ENCODE data around the gene CAV2. TPM values are rescaled to one million over a fixed set of nuclear protein-coding genes. Genes with fewer than 3 reads are reported as not detected.

The CAV2 gene
- total RNA-seq, 1 experiment from 2014 or later = 199 TPM

DNA sequence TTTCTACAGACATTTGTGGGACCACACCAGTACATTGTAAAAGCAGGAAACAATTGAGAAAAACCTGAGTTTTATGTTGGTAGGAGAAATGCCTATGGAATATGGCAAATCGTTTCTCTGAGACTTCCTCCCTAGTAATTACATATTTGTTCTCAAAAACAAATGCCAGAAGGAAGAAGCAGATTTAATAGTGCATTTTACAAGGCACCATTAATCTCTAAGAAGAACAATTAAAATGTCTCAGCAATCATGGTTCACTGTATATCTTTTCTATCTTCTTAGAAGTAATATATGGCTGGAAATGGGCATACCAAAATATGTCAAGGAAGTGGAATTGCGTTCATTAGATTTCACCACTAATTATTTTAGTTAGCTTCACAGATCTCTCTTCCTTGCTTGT lies 38.6 kb downstream of the CAV2 start:
- in situ Hi-C loops (cut with HindIII; ENCODE audit: low pct_unique_long_range_greater_than_20kb, low sequenced_read_pairs) = no loop called here
- DNase-seq (ENCODE audit: low read depth) = no peak

- in situ Hi-C loops (cut with HindIII; ENCODE audit: low pct_unique_long_range_greater_than_20kb, low sequenced_read_pairs) = no loop called here
- DNase-seq (ENCODE audit: low read depth) = no peak
Observed at GRCh38 chr7:116539879-116540278, 40.3 kb downstream of the CAV2 start.

DNA sequence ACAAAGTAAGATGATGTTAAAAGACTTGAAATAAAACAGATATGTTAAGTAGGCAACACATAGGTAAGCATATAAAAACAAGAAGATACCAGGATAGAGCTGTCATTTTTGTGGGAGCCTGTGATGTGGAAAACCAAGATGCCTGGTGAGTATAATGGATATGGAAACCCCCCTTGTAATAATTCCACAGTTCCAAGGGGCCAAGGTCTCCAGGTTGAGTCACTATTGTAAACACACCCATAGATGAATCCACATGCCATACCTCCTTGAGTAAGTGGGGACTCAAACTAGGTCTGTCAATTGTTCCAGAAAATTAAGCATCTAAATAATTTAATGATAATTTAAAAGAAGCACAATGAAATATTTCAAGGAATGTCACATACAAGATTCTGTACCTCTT lies 41.2 kb downstream of the CAV2 start:
- DNase-seq (ENCODE audit: low read depth) = no peak
- in situ Hi-C loops (cut with HindIII; ENCODE audit: low pct_unique_long_range_greater_than_20kb, low sequenced_read_pairs) = no loop called here

DNA sequence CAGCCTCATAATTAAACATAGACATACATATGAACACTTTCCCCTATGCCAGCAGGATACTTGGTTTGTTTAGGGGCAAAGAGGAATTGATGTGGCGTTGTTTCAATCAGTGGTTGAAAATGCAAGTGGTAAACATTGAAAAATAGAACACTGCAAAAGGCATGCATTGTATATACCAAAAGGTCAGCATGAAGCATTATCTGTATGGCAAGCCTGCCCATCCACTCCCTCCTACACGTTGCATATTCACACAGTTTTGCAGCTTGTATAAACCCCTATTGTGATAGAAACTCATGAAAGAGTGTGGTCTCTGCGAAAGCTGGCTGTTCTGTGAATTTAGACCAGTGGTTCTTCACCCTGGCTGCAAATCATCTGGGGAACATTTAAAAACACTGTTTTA lies 42.4 kb downstream of the CAV2 start:
- in situ Hi-C loops (cut with HindIII; ENCODE audit: low pct_unique_long_range_greater_than_20kb, low sequenced_read_pairs) = no loop called here
- DNase-seq (ENCODE audit: low read depth) = no peak

- DNase-seq (ENCODE audit: low read depth) = no peak
- in situ Hi-C loops (cut with HindIII; ENCODE audit: low pct_unique_long_range_greater_than_20kb, low sequenced_read_pairs) = no loop called here
Observed at GRCh38 chr7:116542618-116543017, 43.1 kb downstream of the CAV2 start.

GRCh38 chr7:116543664-116544063 lies 44.1 kb downstream of the CAV2 start:
- in situ Hi-C loops (cut with HindIII; ENCODE audit: low pct_unique_long_range_greater_than_20kb, low sequenced_read_pairs) = no loop called here
- DNase-seq (ENCODE audit: low read depth) = no peak

GRCh38 chr7:116544487-116544886 lies 44.9 kb downstream of the CAV2 start:
- no peak for DNase-seq (ENCODE audit: low read depth)
- in situ Hi-C loops (cut with HindIII; ENCODE audit: low pct_unique_long_range_greater_than_20kb, low sequenced_read_pairs) = no loop called here

DNA sequence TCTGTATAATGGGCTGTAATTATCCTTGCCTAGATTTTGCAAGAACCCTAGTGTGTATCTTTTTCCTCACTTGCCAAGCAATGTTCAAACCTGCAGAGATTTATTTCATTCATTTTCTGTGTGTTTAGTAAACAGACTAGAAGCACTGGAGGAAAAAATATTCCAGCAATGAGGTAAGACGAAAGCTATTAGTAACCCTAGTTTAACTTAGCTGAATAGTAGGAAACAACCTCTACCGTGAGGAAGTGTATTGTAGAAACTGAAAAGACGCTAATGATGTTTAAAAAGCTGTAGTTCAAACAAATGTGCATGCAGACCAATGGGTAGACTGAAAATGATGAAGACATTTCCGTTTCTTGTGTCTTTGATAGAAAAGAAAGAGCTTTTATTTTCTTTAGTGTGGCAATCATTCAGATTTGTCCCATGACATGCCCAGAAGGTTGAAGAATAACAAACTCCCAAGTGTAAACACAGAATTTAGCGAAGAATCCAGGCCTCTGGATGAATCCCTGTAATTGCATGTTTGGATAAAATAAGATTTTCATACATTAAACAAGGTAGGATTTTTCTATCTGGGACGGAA lies 46.0 kb downstream of the CAV2 start:
- in situ Hi-C loops (cut with HindIII; ENCODE audit: low pct_unique_long_range_greater_than_20kb, low sequenced_read_pairs) = no loop called here
- DNase-seq (ENCODE audit: low read depth) = no peak

DNA sequence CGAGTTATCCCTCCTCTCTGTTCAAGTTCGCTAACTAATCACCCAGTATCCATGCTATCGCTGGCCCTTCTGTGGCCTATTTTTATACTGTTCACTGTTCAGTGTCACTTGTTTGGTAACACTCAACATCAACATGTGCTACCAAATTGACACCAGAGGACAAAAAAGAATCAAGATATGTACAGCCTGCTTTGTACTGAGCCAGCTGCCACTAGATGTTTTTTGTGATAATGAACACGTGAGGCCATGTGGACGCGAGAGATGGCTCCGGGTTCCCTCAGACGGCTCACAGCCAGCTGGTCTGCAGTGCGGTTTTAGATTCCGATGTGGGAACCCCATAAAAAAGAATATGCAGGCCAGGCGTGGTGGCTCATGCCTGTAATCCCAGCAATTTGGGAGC lies 46.5 kb downstream of the CAV2 start:
- DNase-seq (ENCODE audit: low read depth) = no peak
- in situ Hi-C loops (cut with HindIII; ENCODE audit: low pct_unique_long_range_greater_than_20kb, low sequenced_read_pairs) = no loop called here

DNA sequence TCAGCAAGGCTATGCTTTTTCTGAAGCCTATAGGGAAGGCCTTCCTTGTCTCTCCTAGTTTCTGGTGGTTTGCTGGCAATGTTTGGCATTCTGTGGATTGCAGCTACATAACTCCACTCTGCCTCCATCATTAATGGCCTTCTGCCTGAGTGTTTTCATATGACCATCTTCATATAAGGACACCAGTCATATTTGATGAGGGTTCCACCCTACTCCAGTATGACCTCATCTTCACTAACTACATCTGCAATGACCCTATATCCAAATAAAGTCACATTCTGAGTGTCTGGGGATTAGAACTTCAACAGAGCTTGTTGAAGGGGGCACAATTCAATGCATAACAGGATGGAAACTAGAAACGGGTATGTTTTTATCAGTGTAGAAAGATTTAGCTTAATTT lies 47.4 kb downstream of the CAV2 start:
- in situ Hi-C loops (cut with HindIII; ENCODE audit: low pct_unique_long_range_greater_than_20kb, low sequenced_read_pairs) = no loop called here
- DNase-seq (ENCODE audit: low read depth) = no peak

DNA sequence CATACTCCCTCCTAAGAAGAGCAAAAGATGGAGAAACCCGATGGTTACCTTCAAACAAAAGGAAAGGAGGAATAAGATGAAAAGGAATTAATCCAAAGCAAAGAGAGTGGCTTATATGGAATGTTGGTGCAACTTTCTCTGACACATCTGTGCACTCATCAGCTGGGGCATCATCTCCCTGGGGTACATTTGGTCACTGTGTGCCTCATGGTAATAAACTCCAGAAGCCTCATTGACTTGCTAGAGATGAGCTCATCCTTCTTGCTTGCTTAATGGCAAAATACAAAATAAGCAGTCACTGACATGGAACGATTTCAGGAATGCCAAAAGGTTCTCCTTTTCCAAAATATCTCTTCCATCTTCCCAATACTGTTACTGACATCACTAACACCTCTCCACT lies 47.8 kb downstream of the CAV2 start:
- no peak for DNase-seq (ENCODE audit: low read depth)
- in situ Hi-C loops (cut with HindIII; ENCODE audit: low pct_unique_long_range_greater_than_20kb, low sequenced_read_pairs) = no loop called here

GRCh38 chr7:116548506-116548905 lies 49.0 kb downstream of the CAV2 start:
- DNase-seq (ENCODE audit: low read depth) = no peak
- in situ Hi-C loops (cut with HindIII; ENCODE audit: low pct_unique_long_range_greater_than_20kb, low sequenced_read_pairs) = no loop called here

- in situ Hi-C loops (cut with HindIII; ENCODE audit: low pct_unique_long_range_greater_than_20kb, low sequenced_read_pairs) = no loop called here
- no peak for DNase-seq (ENCODE audit: low read depth)
Observed at GRCh38 chr7:116549370-116549769, 49.8 kb downstream of the CAV2 start.

DNA sequence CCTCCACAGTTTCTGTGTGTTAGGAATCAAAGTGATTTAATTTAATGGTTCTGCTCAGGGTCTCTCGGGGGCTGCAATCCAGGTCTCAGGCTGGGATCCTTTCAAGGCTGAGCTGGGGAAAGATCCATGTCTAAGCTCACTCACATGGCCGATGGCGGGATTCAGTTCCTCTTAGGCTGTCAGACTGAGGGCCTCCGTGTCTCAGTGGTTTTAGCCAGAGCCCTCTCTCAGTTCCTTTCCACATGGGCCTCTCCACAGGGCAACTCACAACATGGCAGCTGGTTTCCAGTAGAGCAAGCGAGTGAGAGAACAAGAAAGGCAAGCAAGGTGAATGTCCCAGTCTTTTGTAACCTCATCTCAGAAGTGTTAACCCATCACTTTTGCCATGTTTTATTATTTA lies 52.2 kb downstream of the CAV2 start:
- no peak for DNase-seq (ENCODE audit: low read depth)
- in situ Hi-C loops (cut with HindIII; ENCODE audit: low pct_unique_long_range_greater_than_20kb, low sequenced_read_pairs) = no loop called here

GRCh38 chr7:116552602-116553001 lies 53.1 kb downstream of the CAV2 start:
- in situ Hi-C loops (cut with HindIII; ENCODE audit: low pct_unique_long_range_greater_than_20kb, low sequenced_read_pairs) = no loop called here
- DNase-seq (ENCODE audit: low read depth) = peak; percentile 66

GRCh38 chr7:116553168-116553964 lies 53.8 kb downstream of the CAV2 start:
- in situ Hi-C loops (cut with HindIII; ENCODE audit: low pct_unique_long_range_greater_than_20kb, low sequenced_read_pairs) = no loop called here
- DNase-seq (ENCODE audit: low read depth) = no peak

- in situ Hi-C loops (cut with HindIII; ENCODE audit: low pct_unique_long_range_greater_than_20kb, low sequenced_read_pairs) = no loop called here
- DNase-seq (ENCODE audit: low read depth) = no peak
Observed at GRCh38 chr7:116554436-116554835, 54.9 kb downstream of the CAV2 start.

- in situ Hi-C loops (cut with HindIII; ENCODE audit: low pct_unique_long_range_greater_than_20kb, low sequenced_read_pairs) = no loop called here
- no peak for DNase-seq (ENCODE audit: low read depth)
Observed at GRCh38 chr7:116554911-116555310, 55.4 kb downstream of the CAV2 start.

DNA sequence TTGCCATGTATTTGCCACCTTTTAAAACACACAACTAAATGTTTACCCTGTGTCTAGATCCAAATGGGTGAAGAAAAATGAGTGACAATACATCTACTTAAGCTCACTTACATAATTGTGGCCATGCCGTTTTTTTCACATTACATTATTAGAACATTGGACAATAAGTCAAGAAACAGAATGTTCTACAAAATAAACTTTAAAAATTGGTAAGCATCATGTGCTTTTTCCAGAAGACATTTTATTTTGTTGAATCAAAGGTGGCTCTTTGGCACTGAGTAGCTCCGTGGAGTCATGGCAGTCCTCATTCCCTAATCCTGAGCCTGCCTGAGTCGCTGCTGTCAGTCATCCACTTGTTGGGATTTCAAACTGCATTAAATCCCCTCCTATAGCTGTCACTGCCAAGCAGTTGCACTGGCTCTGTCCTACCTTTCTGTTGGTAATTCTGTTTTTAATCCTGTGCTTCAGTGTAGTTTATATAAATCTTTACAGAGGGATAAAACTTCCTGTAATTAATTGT lies 57.6 kb downstream of the CAV2 start:
- in situ Hi-C loops (cut with HindIII; ENCODE audit: low pct_unique_long_range_greater_than_20kb, low sequenced_read_pairs) = no loop called here
- DNase-seq (ENCODE audit: low read depth) = no peak

- in situ Hi-C loops (cut with HindIII; ENCODE audit: low pct_unique_long_range_greater_than_20kb, low sequenced_read_pairs) = no loop called here
- DNase-seq (ENCODE audit: low read depth) = no peak
Observed at GRCh38 chr7:116557901-116558300, 58.4 kb downstream of the CAV2 start.
